Neural crest cell (in vitro differentiated cells): ENCODE data around the gene SHROOM3. TPM values are rescaled to one million over a fixed set of nuclear protein-coding genes. Genes with fewer than 3 reads are reported as not detected.
"Not testable (repeated sequence)": the region's sequence is repeated elsewhere in the genome, so short reads cannot be mapped to it uniquely, and the experiment has no call there.

ENCODE experiments used
- DNase-seq: peaks from one replicate; pipeline ENCODE4 v3.0.0; 2021; ENCODE audit warnings: low read depth, mixed read lengths, low spot score
- H3K27ac Mint-ChIP-seq: one replicate; pipeline ENCODE4 v1.8.0; 2021; ENCODE audit warnings: mild to moderate bottlenecking, mixed read lengths; ENCODE audit not compliant: unreplicated experiment
- H3K27me3 Mint-ChIP-seq: 2 replicates; pipeline ENCODE4 v1.8.0; 2021; ENCODE audit warnings: low read depth, mild to moderate bottlenecking, mixed read lengths
- H3K36me3 Mint-ChIP-seq: 2 replicates; pipeline ENCODE4 v1.8.0; 2021; ENCODE audit warnings: low read depth, mild to moderate bottlenecking, mixed read lengths
- H3K4me1 Mint-ChIP-seq: 2 replicates; pipeline ENCODE4 v1.8.0; 2021; ENCODE audit warnings: mixed read lengths
- H3K4me3 Mint-ChIP-seq: one replicate; pipeline ENCODE4 v1.8.0; 2021; ENCODE audit warnings: mild to moderate bottlenecking, mixed read lengths
- H3K9me3 Mint-ChIP-seq: 2 replicates; pipeline ENCODE4 v1.8.0; 2021; ENCODE audit warnings: mixed read lengths
- total RNA-seq: library from RNA; stranded (reverse); gene quantifications from 2 replicates; pipeline ENCODE4 v1.2.1, GENCODE V29; 2021
- TF ChIP-seq, protein P1 (sequence below): fragments of 200-600 bp; sonication (generic); conservative IDR thresholded peaks from 2 replicates; pipeline ENCODE4 v1.5.0; 2021; ENCODE audit warnings: antibody characterized with exemption, mild to moderate bottlenecking

Gene SHROOM3
- total RNA-seq, 1 donor from 2014 or later: 40.1 TPM

DNA sequence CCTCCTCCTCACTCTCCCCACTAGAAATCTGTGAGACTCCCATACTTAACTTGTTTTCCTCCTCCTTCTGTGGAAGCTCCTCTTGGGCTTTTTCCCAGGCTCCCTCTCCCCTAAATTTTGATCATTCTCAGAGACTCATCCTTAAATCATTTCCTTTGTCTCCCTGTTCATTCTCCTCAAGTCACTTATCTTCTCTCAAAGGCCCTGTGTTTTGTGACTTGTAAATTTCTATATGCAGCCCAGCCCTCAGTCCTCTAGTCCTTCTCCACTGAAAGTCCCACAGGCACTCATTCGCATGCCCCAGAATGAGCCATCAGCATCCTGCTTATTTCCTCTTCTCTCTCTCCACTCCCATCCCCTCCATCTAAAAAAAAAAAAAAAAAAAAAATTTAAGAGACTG lies 291.1 kb downstream of the SHROOM3 start:
- H3K4me1 Mint-ChIP-seq: peaks cover 83% of the 10 kb centered on the region
- peaks cover 5% of the 10 kb centered on the region for H3K36me3 Mint-ChIP-seq
- peak overlapping the region; percentile 38 for H3K27ac Mint-ChIP-seq
- DNase-seq: no peak
- no peaks in the 10 kb centered on the region for H3K27me3 Mint-ChIP-seq
- TF ChIP-seq, protein P1, sequence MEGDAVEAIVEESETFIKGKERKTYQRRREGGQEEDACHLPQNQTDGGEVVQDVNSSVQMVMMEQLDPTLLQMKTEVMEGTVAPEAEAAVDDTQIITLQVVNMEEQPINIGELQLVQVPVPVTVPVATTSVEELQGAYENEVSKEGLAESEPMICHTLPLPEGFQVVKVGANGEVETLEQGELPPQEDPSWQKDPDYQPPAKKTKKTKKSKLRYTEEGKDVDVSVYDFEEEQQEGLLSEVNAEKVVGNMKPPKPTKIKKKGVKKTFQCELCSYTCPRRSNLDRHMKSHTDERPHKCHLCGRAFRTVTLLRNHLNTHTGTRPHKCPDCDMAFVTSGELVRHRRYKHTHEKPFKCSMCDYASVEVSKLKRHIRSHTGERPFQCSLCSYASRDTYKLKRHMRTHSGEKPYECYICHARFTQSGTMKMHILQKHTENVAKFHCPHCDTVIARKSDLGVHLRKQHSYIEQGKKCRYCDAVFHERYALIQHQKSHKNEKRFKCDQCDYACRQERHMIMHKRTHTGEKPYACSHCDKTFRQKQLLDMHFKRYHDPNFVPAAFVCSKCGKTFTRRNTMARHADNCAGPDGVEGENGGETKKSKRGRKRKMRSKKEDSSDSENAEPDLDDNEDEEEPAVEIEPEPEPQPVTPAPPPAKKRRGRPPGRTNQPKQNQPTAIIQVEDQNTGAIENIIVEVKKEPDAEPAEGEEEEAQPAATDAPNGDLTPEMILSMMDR: no peak
- no peaks in the 10 kb centered on the region for H3K9me3 Mint-ChIP-seq
- H3K4me3 Mint-ChIP-seq: no peak overlapping the region

DNA sequence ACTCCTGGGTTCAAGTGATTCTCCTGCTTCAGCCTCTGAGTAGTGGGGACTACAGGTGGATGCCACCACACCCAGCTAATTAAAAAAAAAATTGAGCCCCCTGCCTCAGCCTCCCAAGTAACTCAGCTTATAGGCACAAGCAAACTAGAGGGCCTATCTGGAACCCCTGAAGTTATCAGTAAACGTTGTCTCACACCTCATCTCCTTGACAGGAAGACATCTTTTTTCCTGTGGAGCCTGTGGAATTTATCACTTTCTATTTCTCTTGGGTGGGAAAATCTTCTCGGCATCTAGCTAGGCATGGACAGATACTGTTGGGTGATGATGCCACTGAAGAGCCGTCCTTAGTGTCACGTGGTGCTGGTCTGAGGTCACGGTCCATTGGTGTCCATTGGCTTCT lies 291.6 kb downstream of the SHROOM3 start:
- TF ChIP-seq, protein P1: no peak
- H3K36me3 Mint-ChIP-seq: peaks cover 6% of the 10 kb centered on the region
- H3K9me3 Mint-ChIP-seq: no peaks in the 10 kb centered on the region
- H3K4me3 Mint-ChIP-seq: no peak overlapping the region
- no peaks in the 10 kb centered on the region for H3K27me3 Mint-ChIP-seq
- H3K27ac Mint-ChIP-seq: no peak overlapping the region
- no peak for DNase-seq
- peaks cover 80% of the 10 kb centered on the region for H3K4me1 Mint-ChIP-seq

DNA sequence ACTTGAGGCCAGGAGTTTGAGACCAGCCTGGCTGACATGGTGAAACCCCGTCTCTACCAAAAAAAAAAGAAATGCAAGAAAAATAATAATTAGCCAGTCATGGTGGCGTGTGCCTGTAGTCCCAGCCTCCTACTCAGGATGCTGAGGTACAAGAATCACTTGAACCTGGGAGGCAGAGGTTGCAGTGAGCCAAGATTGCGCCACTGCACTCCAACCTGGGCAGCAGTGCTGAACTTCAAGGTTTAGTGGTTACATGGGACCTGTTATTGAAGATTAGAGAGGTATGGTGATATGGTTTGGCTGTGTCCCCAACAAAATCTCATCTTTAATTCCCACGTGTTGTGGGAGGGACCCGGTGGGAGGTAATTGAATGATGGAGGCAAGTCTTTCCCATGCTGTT lies 292.9 kb downstream of the SHROOM3 start:
- H3K9me3 Mint-ChIP-seq, H3K4me3 Mint-ChIP-seq, H3K27me3 Mint-ChIP-seq, DNase-seq, H3K36me3 Mint-ChIP-seq, H3K27ac Mint-ChIP-seq: not testable (repeated sequence)
- peaks cover 74% of the 10 kb centered on the region for H3K4me1 Mint-ChIP-seq

DNA sequence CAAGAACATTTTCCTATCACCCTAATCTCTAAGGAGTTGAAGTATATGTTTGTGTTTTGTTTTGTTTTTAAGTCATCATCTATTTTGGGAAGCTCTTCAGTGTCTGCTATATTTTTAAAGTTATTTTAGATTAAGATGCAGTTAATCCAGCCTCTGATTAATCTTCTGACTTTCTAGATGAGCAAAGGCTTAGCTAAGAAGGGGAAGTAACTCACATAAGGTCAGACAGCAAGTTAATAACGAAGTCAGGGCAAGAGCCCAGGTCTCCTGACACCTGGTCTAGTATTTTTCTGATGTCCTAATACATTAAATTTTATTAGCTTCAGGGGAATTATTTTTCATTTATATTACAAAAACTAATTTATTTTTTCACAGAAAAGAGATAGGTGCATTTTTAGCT lies 294.4 kb downstream of the SHROOM3 start:
- no peak for DNase-seq
- Mint-ChIP-seq H3K27ac (no peak overlapping the region), H3K36me3 (peaks cover 8% of the 10 kb centered on the region), H3K9me3 (no peaks in the 10 kb centered on the region), H3K4me1 (peaks cover 59% of the 10 kb centered on the region), H3K4me3 (no peak overlapping the region), H3K27me3 (no peaks in the 10 kb centered on the region)
- TF ChIP-seq, protein P1: no peak

DNA sequence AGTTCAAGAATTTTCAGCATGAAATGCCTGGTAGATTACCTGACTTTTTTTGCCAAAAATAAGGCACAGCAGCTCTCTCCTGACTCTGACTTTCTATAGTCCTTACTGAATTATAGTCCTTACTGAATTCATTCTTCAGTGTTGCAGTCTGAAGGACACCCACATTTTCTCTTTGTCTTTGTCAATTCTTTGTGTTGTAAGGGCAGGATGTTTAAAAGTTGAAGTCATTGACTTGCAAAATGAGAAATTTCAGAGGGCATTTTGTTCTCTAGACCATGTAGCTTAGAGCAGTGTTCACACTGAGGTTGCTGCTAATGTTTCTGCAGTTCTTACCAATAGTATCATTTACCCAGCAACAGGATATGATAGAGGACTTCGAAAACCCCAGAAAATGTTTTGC lies 295.0 kb downstream of the SHROOM3 start:
- no peaks in the 10 kb centered on the region for H3K27me3 Mint-ChIP-seq
- TF ChIP-seq, protein P1: no peak
- peaks cover 54% of the 10 kb centered on the region for H3K4me1 Mint-ChIP-seq
- H3K36me3 Mint-ChIP-seq: peaks cover 10% of the 10 kb centered on the region
- no peaks in the 10 kb centered on the region for H3K9me3 Mint-ChIP-seq
- peak overlapping the region; percentile 48 for H3K27ac Mint-ChIP-seq
- no peak for DNase-seq
- no peak overlapping the region for H3K4me3 Mint-ChIP-seq

DNA sequence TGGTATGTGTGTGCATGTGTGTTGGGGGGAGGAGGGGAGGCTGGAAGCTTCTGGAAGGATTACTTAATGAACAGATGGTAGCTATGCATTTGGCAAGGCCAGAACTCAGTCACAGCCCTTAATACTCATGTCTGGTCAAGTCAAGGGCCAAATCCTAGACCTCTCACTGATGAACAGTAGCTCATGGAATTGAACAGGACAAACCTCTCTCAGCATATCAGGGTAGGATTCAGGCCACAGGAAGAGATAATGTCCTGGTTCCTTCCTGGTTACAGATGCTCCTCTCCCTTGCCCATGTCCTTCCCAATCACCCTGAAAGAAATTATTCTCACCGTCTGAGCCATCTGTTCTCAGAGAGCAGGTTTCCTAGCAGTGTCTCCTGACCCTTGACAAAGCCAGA lies 297.2 kb downstream of the SHROOM3 start:
- TF ChIP-seq, protein P1: no peak
- Mint-ChIP-seq H3K27ac (no peak overlapping the region), H3K36me3 (peaks cover 10% of the 10 kb centered on the region), H3K4me1 (peaks cover 44% of the 10 kb centered on the region), H3K4me3 (no peak overlapping the region), H3K27me3 (no peaks in the 10 kb centered on the region), H3K9me3 (no peaks in the 10 kb centered on the region)
- no peak for DNase-seq
